GM19467 (cell line): ENCODE measurements around the gene PNLDC1.
"Not testable (repeated sequence)": the region's sequence is repeated elsewhere in the genome, so short reads cannot be mapped to it uniquely, and the experiment has no call there.

Experiments used
- ATAC-seq: cut with Tn5 transposase; IDR thresholded peaks from one replicate; pipeline ENCODE4 v1.9.1; 2021; ENCODE audit warnings: mild to moderate bottlenecking, moderate library complexity; ENCODE audit not compliant: unreplicated experiment

Gene PNLDC1

GRCh38 chr6:159842035-159842434 is 42.0 kb downstream of the PNLDC1 start:
- no peak for ATAC-seq

- ATAC-seq, result no peak
These were observed 44.9 kb downstream of the PNLDC1 start for GRCh38 chr6:159844737-159845645.

GRCh38 chr6:159848552-159848951 is 48.5 kb downstream of the PNLDC1 start:
- ATAC-seq, result not testable (repeated sequence)

- ATAC-seq, result not testable (repeated sequence)
These were observed 49.8 kb downstream of the PNLDC1 start for GRCh38 chr6:159849851-159850250.

GRCh38 chr6:159852877-159853276 is 52.8 kb downstream of the PNLDC1 start:
- no peak for ATAC-seq

- ATAC-seq, result no peak
These were observed 53.7 kb downstream of the PNLDC1 start for GRCh38 chr6:159853754-159854153.

- ATAC-seq, result no peak
These were observed 54.9 kb downstream of the PNLDC1 start for GRCh38 chr6:159854959-159855358.

GRCh38 chr6:159858259-159858658 is 58.2 kb downstream of the PNLDC1 start:
- ATAC-seq, result no peak

- no peak for ATAC-seq
These were observed 60.4 kb downstream of the PNLDC1 start for GRCh38 chr6:159860482-159860881.

GRCh38 chr6:159862103-159862502 is 62.0 kb downstream of the PNLDC1 start:
- ATAC-seq, result no peak

- not testable (repeated sequence) for ATAC-seq
These were observed 63.3 kb downstream of the PNLDC1 start for GRCh38 chr6:159863341-159863740.

GRCh38 chr6:159865226-159865920 is 65.3 kb downstream of the PNLDC1 start:
- no peak for ATAC-seq

GRCh38 chr6:159866286-159867247 is 66.5 kb downstream of the PNLDC1 start:
- no peak for ATAC-seq
